Endothelial cell (in vitro differentiated cells): ENCODE data around the gene UTS2B. TPM values are rescaled to one million over a fixed set of nuclear protein-coding genes. Genes with fewer than 3 reads are reported as not detected.

ENCODE experiments used
- DNase-seq: peaks from one replicate; pipeline ENCODE4 v3.0.0; 2021; ENCODE audit warnings: low spot score
- H3K27ac Mint-ChIP-seq: one replicate; pipeline ENCODE4 v1.8.0; 2021; ENCODE audit warnings: mixed read lengths, inconsistent platforms; ENCODE audit not compliant: unreplicated experiment
- H3K27me3 Mint-ChIP-seq: one replicate; pipeline ENCODE4 v1.8.0; 2021; ENCODE audit warnings: mild to moderate bottlenecking, moderate library complexity, mixed read lengths, inconsistent platforms; ENCODE audit not compliant: unreplicated experiment
- H3K36me3 Mint-ChIP-seq: one replicate; pipeline ENCODE4 v1.8.0; 2021; ENCODE audit warnings: mild to moderate bottlenecking, low read depth, mixed read lengths, inconsistent platforms; ENCODE audit not compliant: unreplicated experiment
- H3K4me1 Mint-ChIP-seq: one replicate; pipeline ENCODE4 v1.8.0; 2021; ENCODE audit warnings: mild to moderate bottlenecking, mixed read lengths, inconsistent platforms; ENCODE audit not compliant: unreplicated experiment
- H3K4me3 Mint-ChIP-seq: one replicate; pipeline ENCODE4 v1.8.0; 2021; ENCODE audit warnings: mild to moderate bottlenecking, mixed read lengths, inconsistent platforms; ENCODE audit not compliant: unreplicated experiment
- H3K9me3 Mint-ChIP-seq: one replicate; pipeline ENCODE4 v1.8.0; 2021; ENCODE audit warnings: mixed read lengths, inconsistent platforms; ENCODE audit not compliant: unreplicated experiment
- CTCF ChIP-seq: fragments of 200-600 bp; sonication (generic); IDR thresholded peaks from one replicate; pipeline ENCODE4 v1.5.0; 2021; ENCODE audit warnings: antibody characterized with exemption; ENCODE audit not compliant: unreplicated experiment
- total RNA-seq: library from RNA; stranded (reverse); fragmentation: NEBNext Ultra II Directional; extraction: Animal tissue kit (Norgen Biotek cat#: 25700); gene quantifications from one replicate; pipeline ENCODE4 v1.2.1, GENCODE V29; 2021; ENCODE audit not compliant: unreplicated experiment

Gene UTS2B
- total RNA-seq, 1 donor from 2014 or later: not detected

GRCh38 chr3:191340966-191341365 lies 10.6 kb upstream of the UTS2B start:
- Mint-ChIP-seq H3K4me1 (peaks cover 12% of the 10 kb centered on the region), H3K9me3 (no peaks in the 10 kb centered on the region), H3K4me3 (no peak overlapping the region), H3K36me3 (no peaks in the 10 kb centered on the region), H3K27ac (no peak overlapping the region), H3K27me3 (no peaks in the 10 kb centered on the region)
- DNase-seq: no peak
- no peak for TF ChIP-seq CTCF

DNA sequence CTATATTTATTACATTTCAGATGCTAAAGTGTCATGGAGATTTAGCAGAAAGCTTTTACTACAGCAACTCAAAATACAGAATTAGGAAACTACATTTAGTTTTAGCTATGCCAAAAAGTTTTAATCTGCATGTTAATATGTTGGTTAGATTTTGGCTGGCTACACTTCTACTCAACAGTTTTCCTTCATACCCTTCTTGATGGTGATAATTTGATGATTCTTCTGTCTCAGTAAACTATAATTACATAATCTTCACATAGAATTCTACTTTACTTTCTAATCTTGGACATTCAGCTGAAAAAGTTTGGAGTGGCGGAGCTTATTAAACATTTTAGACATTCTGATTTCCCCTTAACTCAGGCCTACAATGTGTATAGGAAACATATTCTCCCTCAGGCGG lies 10.0 kb upstream of the UTS2B start:
- no peak overlapping the region for H3K4me3 Mint-ChIP-seq

DNA sequence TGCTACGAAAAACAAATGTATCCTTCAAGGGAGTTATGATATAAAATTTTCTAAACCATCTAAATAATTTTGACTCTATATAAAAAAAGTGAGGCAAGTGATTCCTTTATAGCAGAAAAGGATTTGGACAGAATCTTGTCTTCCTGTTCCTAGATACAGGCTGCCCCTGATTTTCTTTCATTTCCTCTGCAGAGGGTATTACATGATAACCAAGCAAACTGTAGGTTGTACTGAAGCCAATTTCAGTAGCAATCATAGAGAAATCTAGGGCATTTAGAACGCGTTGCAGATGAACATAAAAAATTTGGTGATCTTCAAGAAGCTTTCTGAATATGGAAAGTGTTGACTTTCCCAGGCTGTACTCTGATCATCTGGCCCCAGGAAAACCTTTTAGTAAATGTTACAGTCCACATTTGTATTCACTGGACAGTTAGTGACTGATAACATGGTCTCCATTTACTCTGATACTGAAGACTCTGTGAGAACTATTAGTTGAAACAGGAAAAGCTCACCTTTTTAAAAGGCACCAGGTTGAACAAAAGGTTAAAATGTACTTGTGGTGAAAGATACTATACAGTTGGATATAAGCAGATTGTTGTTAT lies 9.1 kb upstream of the UTS2B start:
- no peak overlapping the region for H3K27ac Mint-ChIP-seq
- H3K27me3 Mint-ChIP-seq: no peaks in the 10 kb centered on the region
- H3K36me3 Mint-ChIP-seq: no peaks in the 10 kb centered on the region
- no peak overlapping the region for H3K4me3 Mint-ChIP-seq
- no peak for TF ChIP-seq CTCF
- H3K9me3 Mint-ChIP-seq: no peaks in the 10 kb centered on the region
- H3K4me1 Mint-ChIP-seq: peaks cover 25% of the 10 kb centered on the region
- no peak for DNase-seq

More for the DNA sequence above, 10.0 kb upstream of the UTS2B start:
- Mint-ChIP-seq H3K27ac (no peak overlapping the region), H3K27me3 (no peaks in the 10 kb centered on the region), H3K36me3 (no peaks in the 10 kb centered on the region), H3K9me3 (no peaks in the 10 kb centered on the region), H3K4me1 (peaks cover 18% of the 10 kb centered on the region)
- TF ChIP-seq CTCF: no peak
- no peak for DNase-seq

- TF ChIP-seq CTCF: no peak
- Mint-ChIP-seq H3K27me3 (no peaks in the 10 kb centered on the region), H3K36me3 (no peaks in the 10 kb centered on the region), H3K4me3 (no peak overlapping the region), H3K27ac (no peak overlapping the region), H3K9me3 (no peaks in the 10 kb centered on the region), H3K4me1 (peaks cover 28% of the 10 kb centered on the region)
- no peak for DNase-seq
Observed at GRCh38 chr3:191338177-191338488, 7.8 kb upstream of the UTS2B start.

DNA sequence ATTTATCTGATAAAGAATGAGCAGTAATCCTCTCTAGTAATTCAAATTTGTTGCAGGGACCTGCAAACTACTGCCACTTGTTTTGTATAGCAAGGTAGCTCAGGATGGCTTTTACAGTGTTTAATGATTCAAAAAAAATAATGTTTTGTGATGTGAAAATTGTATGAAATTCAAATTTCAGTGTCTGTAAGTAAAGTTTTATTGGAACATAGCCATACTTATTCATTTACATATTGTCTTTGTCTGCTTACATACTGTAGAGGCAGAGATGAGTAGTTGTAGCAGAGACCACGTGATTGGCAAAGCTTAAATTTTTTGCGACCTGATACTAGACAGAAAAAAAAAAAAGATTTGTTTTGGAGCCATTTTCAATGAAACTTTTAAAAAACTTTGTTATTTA lies 6.5 kb upstream of the UTS2B start:
- Mint-ChIP-seq H3K9me3 (no peaks in the 10 kb centered on the region), H3K27me3 (no peaks in the 10 kb centered on the region), H3K27ac (no peak overlapping the region), H3K4me1 (peaks cover 38% of the 10 kb centered on the region), H3K36me3 (no peaks in the 10 kb centered on the region), H3K4me3 (no peak overlapping the region)
- no peak for TF ChIP-seq CTCF
- no peak for DNase-seq
